Stimulated activated CD8-positive, alpha-beta memory T cell treated with anti-CD3 and anti-CD28 coated beads, Interleukin-4, amount 100 ng/mL, for 48 hours (primary cell): ENCODE measurements around the gene C20orf204.

Experiments used
- DNase-seq: peaks from one replicate; pipeline ENCODE4 v3.0.0-alpha.2; 2020

Gene C20orf204

DNA sequence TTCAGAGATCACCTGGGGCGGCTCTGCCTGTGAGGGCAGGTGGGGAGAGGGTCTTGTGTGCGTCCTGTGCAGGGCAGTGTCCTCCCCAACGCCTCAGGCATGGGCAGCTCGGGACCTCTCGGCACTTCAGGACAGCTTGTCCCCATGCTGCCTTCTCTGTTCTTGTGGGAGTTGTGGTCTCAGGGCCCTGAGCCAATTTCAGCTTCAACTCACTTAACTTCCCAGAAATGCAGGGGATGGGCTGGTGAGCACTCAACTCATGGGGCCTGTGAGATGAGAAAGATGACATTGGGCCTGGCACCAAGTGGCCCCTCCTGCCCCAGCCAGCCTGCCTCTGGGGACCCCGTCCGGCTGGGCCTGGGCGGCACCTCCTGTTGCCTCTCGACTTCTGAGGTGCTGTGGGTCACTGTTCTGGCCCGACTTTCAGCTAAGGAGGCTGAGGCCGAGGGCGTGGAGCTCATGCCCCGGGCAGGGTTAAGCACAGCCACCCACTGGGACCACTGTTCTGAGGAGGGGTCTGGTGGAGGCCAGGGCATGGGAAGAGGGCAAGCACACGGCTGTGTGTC is 36.6 kb downstream of the C20orf204 start:
- DNase-seq = no peak

DNA sequence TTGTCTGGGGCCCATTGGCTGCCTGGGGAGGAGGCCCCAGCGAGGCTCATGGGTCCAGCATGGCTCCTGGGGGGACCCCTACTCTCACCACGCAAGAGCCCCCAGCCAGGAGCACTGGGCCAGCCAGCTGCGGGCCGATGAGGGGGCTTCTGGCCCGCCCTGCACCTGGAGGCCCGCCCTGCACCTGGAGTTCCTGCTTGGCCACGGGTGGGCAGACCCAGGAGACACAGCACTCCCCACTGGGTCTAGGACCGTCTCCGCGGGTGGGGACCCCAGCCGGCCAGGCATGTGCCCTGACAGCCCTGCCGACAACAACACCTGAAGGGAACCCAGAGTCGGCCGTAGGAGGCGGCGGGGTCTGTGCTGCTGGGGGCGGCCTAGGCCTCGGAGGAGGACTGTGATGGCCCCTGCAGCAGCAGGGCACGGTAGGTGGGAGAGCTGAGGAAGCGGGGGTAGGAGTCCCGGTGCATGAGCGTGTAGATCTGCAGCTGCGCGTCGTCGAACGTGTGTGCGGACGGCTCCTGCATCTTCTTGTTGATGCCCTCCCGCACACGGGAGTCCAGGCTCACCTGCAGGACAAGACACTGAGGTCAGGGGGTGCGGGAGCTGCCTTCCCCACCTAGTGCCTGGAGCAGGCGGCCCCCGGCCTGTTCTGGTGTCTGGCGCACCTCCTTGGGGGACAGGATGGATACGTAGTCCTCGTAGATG is 37.6 kb downstream of the C20orf204 start:
- no peak for DNase-seq

- no peak for DNase-seq
Measured at GRCh38 chr20:64074184-64074789, 38.3 kb downstream of the C20orf204 start.

GRCh38 chr20:64074963-64075362 is 39.0 kb downstream of the C20orf204 start:
- no peak for DNase-seq

GRCh38 chr20:64075556-64075955 is 39.6 kb downstream of the C20orf204 start:
- no peak for DNase-seq

DNA sequence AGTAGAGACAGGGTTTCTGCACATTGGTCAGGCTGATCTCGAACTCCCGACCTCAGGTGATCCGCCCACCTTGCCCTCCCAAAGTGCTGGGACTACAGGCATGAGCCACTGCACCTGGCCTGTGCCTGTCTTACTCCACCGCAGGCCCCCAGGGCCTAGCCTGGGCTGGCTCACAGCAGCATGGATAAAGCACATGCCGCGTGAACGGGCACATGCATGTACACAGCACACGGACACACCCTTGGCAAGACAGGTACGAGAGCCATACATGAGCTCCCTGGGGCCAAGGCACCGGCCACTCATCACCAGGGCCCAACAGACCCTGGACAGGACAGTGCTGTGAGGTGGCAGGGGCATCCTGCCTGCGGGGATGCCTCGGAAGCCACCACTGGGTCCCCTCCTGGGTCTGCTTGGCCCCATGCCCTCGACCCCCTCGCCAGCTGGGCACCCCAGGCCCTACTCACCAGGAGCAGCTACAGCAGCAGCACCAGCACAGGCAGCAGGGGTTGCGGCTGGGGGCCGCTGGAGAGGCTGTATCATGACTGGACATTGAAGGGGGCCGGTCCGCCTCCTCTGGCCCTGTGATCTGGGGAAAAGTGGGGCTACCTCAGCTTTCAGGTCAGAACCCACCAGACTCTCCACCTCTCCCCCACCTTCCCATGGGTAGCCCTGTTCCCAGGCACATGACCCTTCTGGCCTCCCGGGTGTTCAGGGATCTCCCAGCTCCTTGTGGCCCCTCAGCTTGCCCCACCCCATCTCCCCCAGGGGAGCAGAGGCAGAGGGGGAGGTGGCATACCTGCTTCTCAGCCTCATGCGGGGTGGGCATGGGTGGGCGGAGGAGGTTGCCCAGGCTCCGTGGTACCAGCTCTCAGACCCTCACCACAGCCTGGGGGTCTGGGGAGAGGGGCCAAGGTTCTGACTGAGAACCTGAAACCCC is 40.3 kb downstream of the C20orf204 start:
- no peak for DNase-seq

DNA sequence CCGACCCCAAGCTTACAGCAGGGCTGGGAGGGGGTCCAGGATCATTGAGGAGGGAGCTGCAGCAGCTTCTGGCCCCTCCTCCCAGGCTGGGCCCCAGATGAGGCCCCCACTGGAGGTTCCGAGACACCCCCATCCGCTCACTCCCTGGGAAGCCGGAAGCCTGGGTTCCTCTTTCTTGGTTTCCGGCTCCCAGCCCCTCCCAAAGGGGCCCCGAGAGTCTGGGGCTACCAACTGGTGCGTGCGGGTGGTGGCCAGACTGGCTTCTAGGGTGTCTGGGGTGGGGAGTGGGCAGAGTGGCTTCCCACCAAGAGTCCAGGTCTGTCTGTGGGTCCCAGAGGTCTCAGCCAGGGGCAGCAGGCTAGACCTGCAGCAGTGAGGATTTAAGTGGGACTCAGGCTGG is 41.1 kb downstream of the C20orf204 start:
- DNase-seq = peak; percentile 66

- no peak for DNase-seq
Measured at GRCh38 chr20:64077541-64077875, 41.5 kb downstream of the C20orf204 start.

DNA sequence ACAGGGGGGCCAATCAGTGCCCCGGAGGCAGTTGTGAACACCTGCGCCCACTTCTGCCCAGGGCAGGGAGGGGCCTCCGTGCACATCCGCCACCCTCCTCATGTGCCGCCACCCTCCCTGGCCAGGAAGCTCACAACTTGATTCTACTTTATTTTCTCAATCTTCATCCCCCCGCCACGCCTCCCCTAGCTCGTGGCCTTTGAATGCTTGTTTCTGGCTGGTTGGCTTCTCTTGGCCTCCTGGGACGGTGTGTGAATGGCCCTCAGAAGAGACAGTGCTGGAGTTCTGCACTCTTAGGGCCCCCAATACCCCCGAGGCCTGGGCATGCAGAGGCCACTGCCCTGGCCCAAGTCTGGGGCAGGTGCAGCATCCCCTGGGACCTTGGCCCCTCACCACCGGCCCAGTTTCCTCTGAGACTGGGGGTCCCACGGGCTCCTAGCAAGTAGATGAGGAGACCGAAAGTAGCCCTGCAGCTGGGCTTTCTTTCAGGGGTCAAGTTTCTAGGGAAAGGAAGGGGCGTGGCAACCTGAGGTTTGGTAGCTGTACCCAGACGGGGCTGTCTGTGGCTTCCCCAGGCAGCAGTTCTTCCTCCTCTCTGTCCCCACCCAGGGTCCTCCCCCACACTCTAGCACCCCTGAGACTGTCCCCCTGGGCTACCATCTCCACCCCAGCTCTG is 42.0 kb downstream of the C20orf204 start:
- DNase-seq = peak; percentile 68

DNA sequence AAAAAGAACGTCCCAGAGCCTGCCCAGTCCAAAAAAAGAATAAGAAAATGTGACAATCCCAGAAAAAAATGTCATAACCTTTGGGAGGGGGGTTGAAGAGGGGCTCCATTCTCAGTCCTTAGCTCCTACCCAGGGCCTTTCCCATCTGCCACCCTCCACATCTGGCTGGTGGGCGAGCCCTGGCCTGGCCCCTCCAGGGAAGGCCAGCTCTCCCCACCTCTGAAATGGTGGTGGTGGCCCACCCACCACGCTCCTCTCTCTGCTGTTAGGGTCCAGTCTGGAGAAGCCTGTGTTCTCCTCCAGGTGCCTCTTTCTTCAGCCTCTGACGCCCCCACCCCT is 42.9 kb downstream of the C20orf204 start:
- no peak for DNase-seq

DNA sequence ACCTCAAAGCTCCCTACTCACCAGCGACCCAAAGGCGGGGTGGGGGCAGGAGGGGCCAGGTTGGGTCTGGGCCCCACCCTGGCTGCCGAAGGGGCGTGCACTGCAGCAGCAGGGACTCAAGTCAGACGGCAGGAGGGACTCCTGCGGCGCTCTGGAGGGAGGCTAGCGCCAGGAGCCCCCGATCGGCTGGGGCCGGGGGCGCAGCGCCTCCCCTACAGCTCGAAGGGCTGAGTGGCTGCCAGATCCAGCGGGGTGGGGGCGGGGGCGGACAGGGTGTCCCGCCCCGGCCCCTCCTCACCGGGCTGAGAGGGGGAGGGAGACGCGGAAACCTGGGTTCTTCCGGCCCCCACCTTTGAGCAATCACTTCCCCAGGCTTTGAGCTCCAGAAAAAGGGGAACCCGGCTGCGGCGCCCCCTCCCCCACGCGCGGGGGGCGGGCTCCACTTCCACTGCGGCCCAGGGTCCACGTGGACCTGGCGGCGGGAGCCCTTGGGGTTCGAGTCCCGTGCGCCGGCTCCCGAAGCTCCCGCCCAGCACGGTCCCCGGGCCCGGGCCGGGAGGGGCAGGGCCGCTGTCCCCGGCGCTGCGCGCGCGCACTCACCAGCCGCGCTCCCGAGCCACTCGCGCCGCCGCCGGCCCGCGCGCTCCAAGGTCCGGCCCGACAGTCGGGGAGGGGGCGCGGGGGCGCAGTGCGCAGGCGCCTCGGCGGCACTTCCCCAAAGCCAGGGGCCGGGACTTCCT is 43.5 kb downstream of the C20orf204 start, which contains the start of gene RGS19:
Gene RGS19 (minus strand): TSS at position 246 of the 740 bp plus-strand sequence. CDS start 2,632 bp downstream, outside the sequence.
- DNase-seq = peak; percentile 75

- no peak for DNase-seq
Measured at GRCh38 chr20:64080013-64080812, 44.2 kb downstream of the C20orf204 start, which contains the start of gene OPRL1. OPRL1 (plus strand) TSS chr20:64080082; CDS start chr20:64092721, 12,639 bp downstream.

GRCh38 chr20:64080813-64081623 is 45.0 kb downstream of the C20orf204 start:
- DNase-seq = no peak

- DNase-seq = no peak
Measured at GRCh38 chr20:64081624-64081964, 45.6 kb downstream of the C20orf204 start.

- DNase-seq = no peak
Measured at GRCh38 chr20:64082126-64082731, 46.2 kb downstream of the C20orf204 start.

DNA sequence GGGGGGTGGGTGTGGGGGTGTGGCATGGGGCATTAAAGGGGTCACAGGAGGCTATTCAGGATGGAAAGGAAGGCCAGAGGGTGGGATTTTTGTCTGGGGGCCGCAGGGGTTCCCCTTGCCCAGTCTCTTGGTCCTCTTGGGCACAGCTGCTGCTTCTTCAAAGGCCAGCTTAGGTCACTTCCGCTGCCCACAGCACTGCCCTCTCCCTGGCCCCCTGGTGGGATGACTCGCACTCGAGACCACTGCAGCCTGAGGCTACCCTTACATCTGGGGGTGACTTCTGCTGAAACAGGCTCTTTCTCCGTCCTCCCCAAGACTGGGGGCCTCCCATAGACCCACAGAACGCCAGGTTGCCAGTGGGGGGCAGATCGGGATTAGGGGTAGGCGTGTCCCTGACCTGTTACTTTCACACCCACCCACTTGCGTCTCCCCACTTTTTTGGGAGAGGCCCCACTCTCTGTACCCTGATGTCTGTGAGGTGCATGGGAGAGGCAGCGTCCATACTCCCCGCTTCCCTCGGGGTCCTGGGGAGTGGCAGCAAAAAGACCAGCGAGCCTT is 46.9 kb downstream of the C20orf204 start:
- no peak for DNase-seq

DNA sequence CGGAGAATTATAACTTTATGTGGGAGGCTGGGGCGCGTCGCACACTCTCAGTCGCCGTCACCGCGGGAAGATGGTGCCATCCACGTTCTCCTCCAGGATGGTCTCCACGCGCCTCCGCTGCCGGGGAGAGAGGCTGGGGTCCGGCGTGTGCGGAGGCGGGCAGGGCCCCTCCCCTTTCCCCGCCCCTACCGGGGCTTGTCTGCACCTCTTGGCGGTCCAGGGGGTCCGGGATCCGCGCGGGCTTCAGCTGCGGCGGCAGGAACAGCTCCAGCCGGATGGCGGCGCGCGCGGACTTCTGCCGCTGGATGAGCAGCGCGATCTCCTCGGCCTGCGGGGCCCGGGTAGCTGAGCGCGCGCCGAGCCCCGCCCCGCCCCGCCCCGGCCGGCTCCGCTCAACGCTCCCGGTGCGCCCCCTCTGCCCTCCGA is 47.4 kb downstream of the C20orf204 start:
- peak; percentile 85 for DNase-seq

GRCh38 chr20:64083804-64084684 is 48.1 kb downstream of the C20orf204 start, which contains the start of gene LKAAEAR1:
LKAAEAR1 (minus strand) TSS chr20:64084398; CDS start chr20:64084219, 179 bp downstream.
- no peak for DNase-seq
